Activated B cell treated with CpG ODN at 0.5 μM for 24 hours (primary cell): ENCODE results near the gene RNU2-63P. TPM values are rescaled to one million over a fixed set of nuclear protein-coding genes. Genes with fewer than 3 reads are reported as not detected.

Experiments used
- ATAC-seq: fragments of 200-7000 bp; cut with Tn5 transposase; one replicate; pipeline ENCODE4 v1.10.0; 2021; ENCODE audit warnings: low read depth, mild to moderate bottlenecking, moderate library complexity
- CTCF ChIA-PET: fragments of 350-600 bp; sonication (Branson Sonifier 250); formaldehyde crosslinking; loops from one replicate; lab custom pipeline; 2021; ENCODE audit warnings: antibody characterized with exemption; lab: Charles Lee
- POLR2A ChIA-PET: fragments of 350-600 bp; sonication (Branson Sonifier 250); formaldehyde crosslinking; loops from one replicate; lab custom pipeline; 2021; ENCODE audit warnings: antibody characterized with exemption; lab: Charles Lee
- DNase-seq: peaks from one replicate; pipeline ENCODE4 v3.0.0; 2022
- H3K27ac Mint-ChIP-seq: one replicate; pipeline ENCODE4 v1.8.0; 2020; ENCODE audit warnings: mixed read lengths
- H3K27me3 Mint-ChIP-seq: one replicate; pipeline ENCODE4 v1.8.0; 2021; ENCODE audit warnings: mixed read lengths
- H3K36me3 Mint-ChIP-seq: one replicate; pipeline ENCODE4 v1.8.0; 2021; ENCODE audit warnings: low read depth, mixed read lengths
- H3K4me1 Mint-ChIP-seq: one replicate; pipeline ENCODE4 v1.8.0; 2021; ENCODE audit warnings: mixed read lengths
- H3K4me3 Mint-ChIP-seq: one replicate; pipeline ENCODE4 v1.8.0; 2020; ENCODE audit warnings: mild to moderate bottlenecking, mixed read lengths
- H3K9me3 Mint-ChIP-seq: one replicate; pipeline ENCODE4 v1.8.0; 2020; ENCODE audit warnings: mixed read lengths
- intact Hi-C: fragments of 100-400 bp; cut with micrococcal nuclease; formaldehyde crosslinking; loops from one replicate; pipeline ENCODE4 v1.15.1; 2024
- total RNA-seq: library from RNA; stranded (reverse); gene quantifications from 2 replicates; pipeline ENCODE4 v1.2.3, GENCODE V29; 2022
- TF ChIP-seq, protein P1 (sequence below): fragments of 200-600 bp; IDR thresholded peaks from one replicate; pipeline ENCODE4 v1.8.0; 2022; ENCODE audit warnings: antibody characterized with exemption, mild to moderate bottlenecking

Gene RNU2-63P
- total RNA-seq, 1 donor from 2014 or later, result 19.5 TPM

DNA sequence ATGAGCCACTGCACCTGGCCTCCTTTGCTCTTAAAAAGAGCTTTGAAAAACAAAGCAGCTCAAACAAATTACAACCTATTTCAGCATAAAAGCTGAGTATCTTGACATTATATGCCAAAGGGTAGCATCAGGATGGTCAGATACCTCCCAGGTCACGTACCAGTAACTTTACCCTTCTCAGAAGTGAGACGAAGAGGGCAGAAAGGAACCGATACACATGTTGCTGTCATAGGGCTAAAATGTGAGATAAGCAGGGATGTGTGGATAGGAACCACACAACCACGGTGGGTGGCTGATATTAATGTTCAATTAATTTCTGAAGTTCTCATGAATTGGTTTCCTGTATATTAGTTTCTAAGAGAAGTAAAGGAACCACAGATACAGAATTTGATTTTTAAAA lies 12.6 kb upstream of the RNU2-63P start:
- no peaks in the 10 kb centered on the region for H3K9me3 Mint-ChIP-seq

DNA sequence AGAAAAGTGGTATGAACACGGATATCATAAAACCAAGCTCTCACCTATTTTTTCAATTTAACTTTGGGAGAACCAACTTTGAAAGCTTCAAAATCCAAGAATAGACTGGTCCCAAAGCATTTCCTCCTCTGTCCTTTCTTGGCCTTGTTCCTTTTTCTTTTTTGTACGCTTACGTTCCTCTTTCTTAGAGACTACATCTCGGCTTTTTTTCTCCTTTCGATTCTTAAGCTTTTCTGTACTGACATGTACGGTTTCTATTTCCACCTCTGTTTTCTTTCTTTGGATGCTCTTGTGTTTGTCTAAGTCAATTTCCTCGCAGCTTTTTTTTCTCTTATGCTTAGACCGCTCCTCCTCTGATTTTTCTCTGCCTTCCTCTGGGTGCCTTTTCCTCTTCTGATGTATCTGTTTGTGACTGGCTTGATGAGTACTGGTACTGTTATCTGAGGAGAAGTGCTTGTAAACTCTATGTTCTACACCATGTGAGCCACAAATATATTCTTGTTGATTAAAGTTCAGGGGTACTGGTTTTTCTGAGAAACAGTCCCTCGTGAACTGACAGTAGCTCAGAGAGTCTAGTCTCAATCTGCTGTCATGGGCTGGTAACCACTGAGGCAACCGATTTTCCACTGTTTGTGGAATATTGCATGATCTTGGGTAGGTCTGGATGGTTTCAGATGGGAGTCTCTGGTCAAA lies 11.5 kb upstream of the RNU2-63P start:
- ATAC-seq (peak; percentile 52), DNase-seq (no peak)
- Mint-ChIP-seq H3K9me3 (no peaks in the 10 kb centered on the region), H3K36me3 (peaks cover 42% of the 10 kb centered on the region), H3K27me3 (no peaks in the 10 kb centered on the region), H3K27ac (peak overlapping the region; percentile 85), H3K4me3 (peak overlapping the region; percentile 73), H3K4me1 (peaks cover 21% of the 10 kb centered on the region)
- ChIA-PET CTCF (interaction anchor here (0.7 to 0.8 kb wide), 2 partner anchors 29 to 33 kb away, joined by 3 read pairs; no protein-coding TSS in a partner anchor), POLR2A (interaction anchor here (2.4 kb wide), 1 partner anchor 12 kb away, joined by 42 read pairs; the partner anchor contains the start of gene RNU2-63P)
- TF ChIP-seq, protein P1, sequence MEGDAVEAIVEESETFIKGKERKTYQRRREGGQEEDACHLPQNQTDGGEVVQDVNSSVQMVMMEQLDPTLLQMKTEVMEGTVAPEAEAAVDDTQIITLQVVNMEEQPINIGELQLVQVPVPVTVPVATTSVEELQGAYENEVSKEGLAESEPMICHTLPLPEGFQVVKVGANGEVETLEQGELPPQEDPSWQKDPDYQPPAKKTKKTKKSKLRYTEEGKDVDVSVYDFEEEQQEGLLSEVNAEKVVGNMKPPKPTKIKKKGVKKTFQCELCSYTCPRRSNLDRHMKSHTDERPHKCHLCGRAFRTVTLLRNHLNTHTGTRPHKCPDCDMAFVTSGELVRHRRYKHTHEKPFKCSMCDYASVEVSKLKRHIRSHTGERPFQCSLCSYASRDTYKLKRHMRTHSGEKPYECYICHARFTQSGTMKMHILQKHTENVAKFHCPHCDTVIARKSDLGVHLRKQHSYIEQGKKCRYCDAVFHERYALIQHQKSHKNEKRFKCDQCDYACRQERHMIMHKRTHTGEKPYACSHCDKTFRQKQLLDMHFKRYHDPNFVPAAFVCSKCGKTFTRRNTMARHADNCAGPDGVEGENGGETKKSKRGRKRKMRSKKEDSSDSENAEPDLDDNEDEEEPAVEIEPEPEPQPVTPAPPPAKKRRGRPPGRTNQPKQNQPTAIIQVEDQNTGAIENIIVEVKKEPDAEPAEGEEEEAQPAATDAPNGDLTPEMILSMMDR, result no peak
- intact Hi-C loops, result loop anchor here (1.0 to 2.0 kb wide), 2 partner anchors 12 to 19 kb away; partner anchors contain the start of gene RNU2-63P

More for the DNA sequence above, 12.6 kb upstream of the RNU2-63P start:
- DNase-seq, result no peak
- POLR2A ChIA-PET, result interaction anchor here (2.4 kb wide), 1 partner anchor 13 kb away, joined by 42 read pairs; the partner anchor contains the start of gene RNU2-63P
- Mint-ChIP-seq H3K4me1 (peaks cover 21% of the 10 kb centered on the region), H3K27me3 (no peaks in the 10 kb centered on the region), H3K4me3 (no peak overlapping the region), H3K36me3 (peaks cover 49% of the 10 kb centered on the region), H3K27ac (no peak overlapping the region)
- TF ChIP-seq, protein P1, result no peak
- CTCF ChIA-PET, result no interaction called here
- no peak for ATAC-seq
- intact Hi-C loops, result loop anchor here (2.0 kb wide), 1 partner anchor 18 kb away; no protein-coding TSS in a partner anchor

- no peak overlapping the region for H3K27ac Mint-ChIP-seq
- H3K9me3 Mint-ChIP-seq, result peaks cover under 1% of the 10 kb centered on the region
- H3K4me3 Mint-ChIP-seq, result no peak overlapping the region
- H3K27me3 Mint-ChIP-seq, result no peaks in the 10 kb centered on the region
- CTCF ChIA-PET, result no interaction called here
- POLR2A ChIA-PET, result interaction anchor here (2.1 kb wide), 1 partner anchor 8 kb away, joined by 8 read pairs; the partner anchor contains the start of gene RNU2-63P
- no peak for ATAC-seq
- no peak for DNase-seq
- TF ChIP-seq, protein P1, result no peak
- peaks cover 26% of the 10 kb centered on the region for H3K36me3 Mint-ChIP-seq
- H3K4me1 Mint-ChIP-seq, result peaks cover 21% of the 10 kb centered on the region
- intact Hi-C loops, result no loop called here
Observed at GRCh38 chr2:88024509-88024908, 8.2 kb upstream of the RNU2-63P start.

- TF ChIP-seq, protein P1, result no peak
- ChIA-PET POLR2A (no interaction called here), CTCF (no interaction called here)
- peaks cover 7% of the 10 kb centered on the region for H3K9me3 Mint-ChIP-seq
- no peaks in the 10 kb centered on the region for H3K27me3 Mint-ChIP-seq
- no peak overlapping the region for H3K27ac Mint-ChIP-seq
- no peak overlapping the region for H3K4me3 Mint-ChIP-seq
- H3K36me3 Mint-ChIP-seq, result peaks cover 9% of the 10 kb centered on the region
- intact Hi-C loops, result no loop called here
- ATAC-seq (no peak), DNase-seq (no peak)
- H3K4me1 Mint-ChIP-seq, result peaks cover 20% of the 10 kb centered on the region
Observed at GRCh38 chr2:88022669-88022921, 6.2 kb upstream of the RNU2-63P start.

- CTCF ChIA-PET, result no interaction called here
- no peak for DNase-seq
- ATAC-seq, result no peak
- TF ChIP-seq, protein P1, result no peak
- intact Hi-C loops, result loop anchor here (10.0 kb wide), 1 partner anchor 545 kb away; no protein-coding TSS in a partner anchor
- Mint-ChIP-seq H3K9me3 (peaks cover 7% of the 10 kb centered on the region), H3K36me3 (peaks cover 10% of the 10 kb centered on the region), H3K27ac (no peak overlapping the region), H3K4me1 (peaks cover 25% of the 10 kb centered on the region), H3K4me3 (no peak overlapping the region), H3K27me3 (no peaks in the 10 kb centered on the region)
- POLR2A ChIA-PET, result no interaction called here
Observed at GRCh38 chr2:88019985-88020384, 3.6 kb upstream of the RNU2-63P start.
